ENCODE measurements around the gene TTLL11.

- TF ChIP-seq CTCF (IDR thresholded peaks at IDR 0.05) (no peak), POLR2A (IDR thresholded peaks at IDR 0.05) (no peak)
Observed at GRCh38 chr9:121950441-121950840, 142.7 kb downstream of the TTLL11 start.

All from Peyer's patch (tissue), 4 donors.